Measurements from ENCODE around the gene ACSM2A. TPM values are rescaled to one million over a fixed set of nuclear protein-coding genes. Genes with fewer than 3 reads are reported as not detected.

The ACSM2A gene
- total and polyA plus RNA-seq, 10 of the 15 experiments (the other 5 are each of a cell fraction or from before 2014, with no cell fraction given): not detected

- TF ChIP-seq SMAD5 (IDR thresholded peaks at IDR 0.05; ENCODE audit: low read depth) (no peak), ZNF274 (IDR thresholded peaks at IDR 0.05; ENCODE audit: insufficient read depth, insufficient read length) (no peak), RUNX3 (IDR thresholded peaks at IDR 0.05; ENCODE audit: low read length) (peak; percentile 46), DPF2 (IDR thresholded peaks at IDR 0.05) (0 out of 2 replicates have a peak, but pooled peaks have one; percentile 20), IRF4 (IDR thresholded peaks at IDR 0.05; ENCODE audit: low read depth, low read length) (peak; percentile 39; the same call in 1 of the 2 replicates), NRF1 (conservative IDR thresholded peaks at IDR 0.05; ENCODE audit: low read depth, low read length) (no peak), BCLAF1 (IDR thresholded peaks at IDR 0.05) (no peak), NFXL1 (IDR thresholded peaks at IDR 0.05; ENCODE audit: borderline replicate concordance) (no peak), GABPA (IDR thresholded peaks at IDR 0.05; ENCODE audit: low read depth) (0 out of 2 replicates have a peak, but pooled peaks have one; percentile 10), EED (IDR thresholded peaks at IDR 0.05; ENCODE audit: low read depth) (peak; percentile 32; the same call in 1 of the 2 replicates), HDGF (IDR thresholded peaks at IDR 0.05) (no peak), EGR1 (IDR thresholded peaks at IDR 0.05; ENCODE audit: borderline replicate concordance in 1 of 2, low read depth in 2 of 2, low read length in 2 of 2) (no peak), JUNB (IDR thresholded peaks at IDR 0.05) (peak; percentile 79), BHLHE40 (IDR thresholded peaks at IDR 0.05; ENCODE audit: borderline replicate concordance in 1 of 2, low read depth in 2 of 2, low read length in 1 of 2) (peak in 1 of 2 experiments; percentile 7; a peak in 1 of 4 replicates), TCF12 (IDR thresholded peaks at IDR 0.05; ENCODE audit: low read depth, low read length) (no peak), NFIC (IDR thresholded peaks at IDR 0.05; ENCODE audit: low read depth, low read length) (peak; percentile 58; the same call in 1 of the 2 replicates)
- TF ChIP-seq, protein P1, sequence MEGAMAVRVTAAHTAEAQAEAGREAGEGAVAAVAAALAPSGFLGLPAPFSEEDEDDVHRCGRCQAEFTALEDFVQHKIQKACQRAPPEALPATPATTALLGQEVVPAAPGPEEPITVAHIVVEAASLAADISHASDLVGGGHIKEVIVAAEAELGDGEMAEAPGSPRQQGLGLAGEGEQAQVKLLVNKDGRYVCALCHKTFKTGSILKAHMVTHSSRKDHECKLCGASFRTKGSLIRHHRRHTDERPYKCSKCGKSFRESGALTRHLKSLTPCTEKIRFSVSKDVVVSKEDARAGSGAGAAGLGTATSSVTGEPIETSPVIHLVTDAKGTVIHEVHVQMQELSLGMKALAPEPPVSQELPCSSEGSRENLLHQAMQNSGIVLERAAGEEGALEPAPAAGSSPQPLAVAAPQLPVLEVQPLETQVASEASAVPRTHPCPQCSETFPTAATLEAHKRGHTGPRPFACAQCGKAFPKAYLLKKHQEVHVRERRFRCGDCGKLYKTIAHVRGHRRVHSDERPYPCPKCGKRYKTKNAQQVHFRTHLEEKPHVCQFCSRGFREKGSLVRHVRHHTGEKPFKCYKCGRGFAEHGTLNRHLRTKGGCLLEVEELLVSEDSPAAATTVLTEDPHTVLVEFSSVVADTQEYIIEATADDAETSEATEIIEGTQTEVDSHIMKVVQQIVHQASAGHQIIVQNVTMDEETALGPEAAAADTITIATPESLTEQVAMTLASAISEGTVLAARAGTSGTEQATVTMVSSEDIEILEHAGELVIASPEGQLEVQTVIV (IDR thresholded peaks at IDR 0.05; ENCODE audit: borderline replicate concordance, partially characterized antibody): no peak
Measured at GRCh38 chr16:20410121-20410723, 41.1 kb upstream of the ACSM2A start (continued).

Data from GM12878 (cell line).